HG02938 (cell line): ENCODE measurements around the gene CPEB2.

Experiments
- ATAC-seq: cut with Tn5 transposase; IDR thresholded peaks from one replicate; pipeline ENCODE4 v1.9.1; 2021; ENCODE audit warnings: mild to moderate bottlenecking, moderate library complexity; ENCODE audit not compliant: unreplicated experiment

Gene CPEB2

DNA sequence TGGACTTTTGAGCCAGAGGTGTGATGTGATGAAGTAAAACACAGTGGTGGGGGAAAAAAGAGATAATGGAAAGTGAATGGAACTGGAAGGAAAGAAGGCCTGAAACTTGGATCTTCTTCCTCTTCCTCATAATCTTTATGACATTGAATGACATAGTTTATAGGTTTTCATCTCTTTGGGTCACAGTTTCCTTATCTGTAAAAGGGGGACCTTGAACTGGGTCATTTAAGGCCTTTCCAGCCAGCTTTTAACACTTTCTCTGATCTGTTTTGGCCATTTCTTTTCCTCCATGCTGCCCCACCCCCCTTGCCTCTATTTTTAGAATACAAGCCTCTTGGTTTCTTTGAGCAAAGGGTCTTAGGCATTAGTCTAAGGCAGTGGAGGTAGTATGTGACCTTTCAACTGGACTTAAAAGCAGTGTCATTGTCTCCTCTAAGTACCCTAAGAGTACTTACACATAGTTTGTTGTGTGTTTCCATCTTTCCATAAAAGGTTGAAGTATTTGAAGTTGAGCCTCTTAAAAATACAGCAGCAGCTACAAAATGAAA, 7.8 kb downstream of the CPEB2 start:
- ATAC-seq: no peak

DNA sequence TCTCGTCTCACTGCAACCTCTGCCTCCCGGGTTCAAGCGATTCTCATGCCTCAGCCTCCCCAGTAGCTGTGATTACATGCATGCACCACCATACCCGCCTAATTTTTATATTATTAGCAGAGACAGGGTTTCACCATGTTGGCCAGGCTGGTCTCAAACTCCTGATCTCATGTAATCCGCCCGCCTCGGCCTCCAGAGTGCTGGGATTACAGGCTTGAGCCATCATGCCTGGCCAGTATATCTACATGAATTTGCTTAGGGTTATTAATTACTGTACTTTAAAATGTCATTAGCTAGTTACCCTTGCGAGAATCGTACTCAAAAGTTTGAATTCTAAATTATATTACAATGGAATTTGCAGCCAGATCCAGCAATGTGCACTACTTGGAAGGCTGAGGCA, 8.9 kb downstream of the CPEB2 start:
- no peak for ATAC-seq

DNA sequence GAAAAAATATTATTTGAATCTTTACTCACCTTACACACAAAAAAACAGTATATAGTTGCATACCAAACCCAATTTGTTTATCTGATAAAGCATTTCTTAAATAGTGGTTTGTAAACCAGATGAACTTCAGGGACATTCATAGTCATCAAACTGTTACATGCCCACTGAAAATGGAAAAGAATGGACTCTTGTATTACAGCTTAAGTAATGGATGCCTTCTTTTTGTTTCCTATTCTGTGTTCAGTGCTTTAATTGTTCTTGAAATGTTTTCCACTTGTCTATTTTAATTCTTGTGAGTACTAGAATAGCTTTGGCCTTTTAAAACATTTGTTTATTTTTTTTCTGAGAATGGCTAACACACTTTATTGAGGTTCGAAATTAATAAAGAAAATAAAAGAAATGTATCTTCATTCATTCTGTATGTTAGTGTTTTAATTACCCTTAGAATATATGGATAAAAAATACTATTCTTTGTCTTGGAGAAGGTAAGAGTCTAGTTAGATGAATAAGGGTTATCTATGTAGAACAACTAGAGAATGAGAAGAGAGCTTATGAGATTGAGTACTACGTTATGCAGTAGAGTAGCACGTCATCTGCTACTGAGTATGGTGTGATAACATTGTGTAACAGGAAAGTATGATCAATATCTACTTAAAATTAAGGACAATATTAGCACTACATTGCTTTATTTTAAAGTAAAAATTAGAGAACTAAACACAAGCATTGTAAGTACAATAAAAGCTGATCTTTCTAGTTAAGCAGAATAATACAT, 9.9 kb downstream of the CPEB2 start:
- ATAC-seq: no peak

DNA sequence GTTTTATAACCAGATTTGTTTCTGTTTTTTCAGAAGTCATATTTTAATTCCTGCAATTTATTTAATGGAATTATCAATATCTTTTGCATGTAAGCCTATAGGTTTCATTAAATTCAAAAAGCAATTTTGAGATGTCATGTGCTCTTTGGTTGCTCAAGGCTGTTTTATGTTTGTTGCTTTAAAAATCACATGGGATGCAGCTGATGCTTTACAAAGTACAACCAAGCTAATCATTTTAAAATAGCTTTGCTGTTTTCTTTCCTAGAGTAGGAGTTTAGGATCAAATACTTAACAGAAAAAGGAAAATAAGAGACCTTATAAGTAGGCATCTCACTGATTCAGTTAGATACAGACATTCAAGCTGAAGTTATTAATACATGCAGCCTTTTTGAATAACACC, 11.3 kb downstream of the CPEB2 start:
- no peak for ATAC-seq

DNA sequence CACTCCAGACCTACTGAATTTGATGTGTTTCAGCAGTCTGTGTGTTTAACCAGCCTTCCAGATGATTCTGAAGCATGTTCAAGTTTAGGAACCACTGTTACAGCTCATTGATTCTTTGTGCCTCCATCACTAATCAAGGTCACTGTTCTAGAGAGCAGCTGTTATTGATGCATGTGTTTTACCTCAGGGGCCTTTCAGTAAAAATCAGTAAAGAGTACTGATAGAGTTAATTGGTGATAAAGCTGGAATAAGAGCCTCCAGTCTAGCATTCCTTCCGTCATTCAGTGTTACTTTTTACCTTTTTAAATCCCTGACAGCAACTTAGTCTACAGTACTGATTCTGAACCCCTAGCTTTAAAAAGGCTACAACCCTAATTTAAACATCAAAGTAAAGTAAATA, 12.9 kb downstream of the CPEB2 start:
- ATAC-seq: no peak

DNA sequence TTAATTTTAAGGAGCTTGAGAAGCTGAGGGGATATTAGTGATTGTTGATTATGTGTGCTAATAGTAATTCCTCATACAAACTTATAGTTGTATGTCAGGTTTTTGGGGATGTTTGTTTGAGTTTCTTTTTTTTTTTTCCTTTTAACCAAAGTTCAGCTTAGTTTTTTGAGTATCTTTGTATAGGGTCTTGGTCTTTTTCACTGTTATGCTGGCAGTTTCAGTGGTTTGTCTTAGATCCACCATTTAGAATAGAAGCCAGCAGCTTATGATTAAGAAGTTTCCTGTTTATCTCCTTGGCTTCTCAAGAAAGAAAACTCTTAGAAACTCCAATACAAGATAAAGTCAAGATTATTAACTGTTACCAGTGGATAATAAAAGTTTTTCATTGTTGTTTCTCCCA, 16.1 kb downstream of the CPEB2 start:
- no peak for ATAC-seq

DNA sequence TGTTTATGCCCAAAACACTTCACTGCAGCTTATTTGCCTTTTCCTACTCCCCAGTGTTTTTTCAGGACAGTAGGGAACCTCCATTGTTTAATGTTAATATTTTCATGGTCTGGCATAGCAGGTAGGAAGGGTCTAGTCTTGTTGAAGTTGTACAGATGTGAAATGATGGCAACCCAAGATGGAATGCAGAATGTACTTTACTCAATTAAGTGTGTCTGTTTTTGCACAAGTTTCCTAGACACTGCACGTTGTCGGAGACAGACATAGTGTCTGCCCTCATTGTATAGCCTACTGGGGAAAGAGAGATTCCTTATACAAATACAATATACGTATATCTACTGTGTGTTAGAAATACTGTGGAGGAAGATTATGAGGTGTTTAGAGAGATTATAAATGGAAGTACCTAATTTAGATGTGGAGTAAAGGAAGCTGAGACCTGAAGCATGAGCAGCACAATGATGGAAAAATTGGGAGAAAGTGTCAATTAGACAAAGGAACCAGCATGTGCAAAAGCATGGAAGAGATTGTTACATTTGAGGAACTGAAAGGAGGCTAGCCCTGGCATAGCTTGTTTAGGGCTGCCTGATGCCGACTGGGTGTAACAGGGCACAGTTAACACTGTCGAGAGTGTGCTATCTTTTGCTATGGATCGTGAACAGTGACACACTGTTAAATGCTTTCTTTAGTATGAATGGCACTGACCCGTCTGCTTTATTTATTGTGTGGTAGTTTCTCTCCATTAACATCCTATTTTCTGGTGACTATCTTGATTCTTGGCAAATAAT, 18.4 kb downstream of the CPEB2 start:
- no peak for ATAC-seq

DNA sequence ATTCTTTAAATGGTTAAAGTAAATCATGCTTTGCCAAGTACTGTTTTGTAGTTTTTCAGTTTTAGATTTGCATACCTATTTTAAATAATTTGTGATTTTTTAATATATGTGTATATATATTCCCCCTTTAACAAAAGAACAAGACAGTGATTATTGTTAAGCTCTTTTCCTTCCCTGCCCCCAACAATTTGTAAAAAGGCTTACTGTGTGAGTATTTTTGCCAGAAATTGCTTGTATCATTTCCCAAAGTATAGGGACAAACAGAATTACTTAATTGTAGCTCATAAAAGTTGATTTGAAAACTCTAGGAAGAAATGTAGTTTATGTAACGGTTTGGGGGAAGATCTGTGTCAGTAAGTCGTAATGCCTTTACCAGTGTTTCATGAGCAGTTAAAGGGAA, 19.0 kb downstream of the CPEB2 start:
- ATAC-seq: no peak

DNA sequence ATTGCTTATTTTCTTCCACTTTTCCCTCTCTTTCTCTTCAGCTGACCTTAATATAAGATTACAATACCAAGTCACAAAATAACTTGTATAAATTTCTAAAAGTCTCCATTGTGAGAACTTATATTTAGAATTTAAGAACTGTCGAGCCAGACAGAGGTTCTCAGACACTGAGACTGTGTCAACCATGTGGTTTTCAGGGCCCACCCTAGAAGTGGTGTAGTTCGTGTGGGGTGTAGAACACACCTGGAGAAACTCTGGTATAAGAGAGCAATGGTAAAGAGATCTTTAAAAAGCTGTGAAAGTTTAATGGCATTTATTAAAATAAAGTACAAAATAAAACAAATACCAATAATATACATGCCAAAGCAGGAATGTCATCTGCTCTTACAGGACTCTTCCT, 19.7 kb downstream of the CPEB2 start:
- ATAC-seq: no peak

DNA sequence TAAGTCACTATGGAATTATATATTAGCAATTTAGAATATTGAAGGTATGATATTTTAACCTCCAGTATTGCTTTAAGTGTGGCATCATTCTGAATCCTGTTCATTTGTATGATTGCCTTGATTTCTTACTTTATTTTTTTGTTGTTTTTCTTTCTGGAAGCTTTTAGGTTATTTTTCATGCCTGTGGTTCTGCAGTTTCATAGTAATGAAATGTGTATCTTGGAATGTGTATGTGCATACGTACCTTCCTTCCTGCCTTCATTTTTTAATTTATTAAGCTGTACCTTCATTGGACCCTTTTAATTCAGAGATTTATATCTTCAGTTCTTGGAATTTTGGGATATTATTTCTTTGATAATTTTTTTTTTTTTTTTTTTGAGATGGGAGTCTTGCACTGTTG, 22.1 kb downstream of the CPEB2 start:
- no peak for ATAC-seq

DNA sequence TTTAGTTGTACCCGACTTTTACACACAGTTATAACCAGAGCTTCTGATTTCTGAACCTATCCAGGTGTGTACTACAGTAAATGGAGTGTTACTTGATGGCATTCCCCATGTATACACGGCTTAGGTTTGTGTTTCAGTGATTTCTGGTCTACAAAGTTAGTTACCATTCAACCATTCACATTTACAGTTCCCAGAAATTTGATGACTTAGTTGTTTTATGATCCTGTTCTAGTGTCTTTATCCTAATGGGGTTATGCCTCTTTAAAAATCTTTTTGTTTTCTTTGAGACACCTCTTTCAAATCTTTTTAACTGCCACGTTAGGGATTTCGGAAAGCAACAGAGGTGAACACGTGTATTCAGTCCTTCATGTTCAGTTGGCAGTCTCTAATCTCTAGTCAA, 23.4 kb downstream of the CPEB2 start:
- ATAC-seq: no peak

DNA sequence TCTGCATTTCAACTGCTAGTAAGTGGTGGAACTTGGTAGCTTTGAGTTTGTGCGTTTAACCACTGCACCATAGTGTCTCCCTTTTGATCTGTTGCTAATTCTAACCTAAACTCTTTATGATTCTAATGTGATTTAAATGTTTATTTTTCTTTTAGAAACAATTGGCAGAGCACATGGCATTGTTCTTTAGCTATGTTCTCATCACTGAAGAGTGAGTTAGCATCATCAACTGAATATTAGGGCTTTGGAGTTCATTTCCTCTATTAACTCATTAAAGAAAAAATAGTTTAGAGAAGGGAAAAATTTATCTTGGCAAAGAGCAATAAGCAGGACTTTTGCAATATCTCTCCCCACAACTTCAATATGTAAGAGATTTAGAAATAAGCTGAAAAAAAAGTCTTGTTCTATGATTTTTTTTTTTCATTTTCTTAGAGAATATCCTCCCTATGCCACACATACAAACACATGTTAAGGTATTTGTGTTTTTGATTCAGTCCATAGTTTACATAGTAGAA, 25.7 kb downstream of the CPEB2 start:
- no peak for ATAC-seq

DNA sequence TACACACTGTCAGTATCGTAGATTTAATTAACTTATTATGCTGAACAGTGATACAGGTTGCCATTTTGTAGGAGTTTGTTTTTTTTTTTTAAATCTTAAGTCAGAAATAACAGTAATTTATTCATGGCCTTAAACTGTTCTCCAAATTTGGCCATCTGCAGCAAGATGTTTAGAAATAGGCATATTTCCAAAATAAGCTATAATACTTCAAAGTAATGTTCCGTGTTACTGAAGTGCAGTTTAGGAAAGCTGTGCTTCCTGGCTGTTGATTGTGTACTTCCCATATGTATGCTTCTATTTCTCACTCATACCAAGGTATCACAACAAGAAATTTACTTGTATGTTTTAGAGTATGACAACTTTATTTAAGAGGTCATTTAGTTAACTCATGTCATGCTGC, 28.9 kb downstream of the CPEB2 start:
- ATAC-seq: no peak

DNA sequence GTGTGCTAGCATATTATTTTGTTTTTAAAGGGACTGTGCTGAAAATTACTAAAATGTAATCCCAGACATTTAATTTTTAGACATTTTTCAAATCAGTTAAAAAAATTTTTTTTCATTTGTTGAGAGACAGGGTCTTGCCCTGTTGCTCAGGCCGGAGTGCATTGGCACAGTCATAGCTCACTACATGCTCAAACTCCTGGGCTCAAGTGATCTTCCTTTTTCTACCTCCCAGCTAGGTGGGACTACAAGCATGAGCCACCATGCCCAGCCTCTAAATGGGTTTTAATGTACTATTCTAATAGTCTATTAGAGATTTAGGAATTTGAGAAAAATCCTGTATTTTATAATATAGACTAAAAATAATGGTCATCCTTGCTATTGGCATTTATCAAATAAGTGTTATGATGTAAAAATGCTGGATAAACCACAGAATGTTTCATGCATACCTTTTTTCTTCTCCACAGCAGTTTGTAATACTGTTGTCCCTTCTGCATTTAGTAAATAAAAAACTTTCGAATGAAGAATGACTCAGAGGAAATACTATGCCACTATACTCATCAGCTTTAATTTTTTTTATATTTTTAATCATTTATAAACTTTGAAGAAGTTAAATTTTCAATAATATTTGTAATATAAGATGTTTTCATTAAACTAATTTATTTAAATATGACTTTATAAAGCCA, 29.9 kb downstream of the CPEB2 start:
- no peak for ATAC-seq

DNA sequence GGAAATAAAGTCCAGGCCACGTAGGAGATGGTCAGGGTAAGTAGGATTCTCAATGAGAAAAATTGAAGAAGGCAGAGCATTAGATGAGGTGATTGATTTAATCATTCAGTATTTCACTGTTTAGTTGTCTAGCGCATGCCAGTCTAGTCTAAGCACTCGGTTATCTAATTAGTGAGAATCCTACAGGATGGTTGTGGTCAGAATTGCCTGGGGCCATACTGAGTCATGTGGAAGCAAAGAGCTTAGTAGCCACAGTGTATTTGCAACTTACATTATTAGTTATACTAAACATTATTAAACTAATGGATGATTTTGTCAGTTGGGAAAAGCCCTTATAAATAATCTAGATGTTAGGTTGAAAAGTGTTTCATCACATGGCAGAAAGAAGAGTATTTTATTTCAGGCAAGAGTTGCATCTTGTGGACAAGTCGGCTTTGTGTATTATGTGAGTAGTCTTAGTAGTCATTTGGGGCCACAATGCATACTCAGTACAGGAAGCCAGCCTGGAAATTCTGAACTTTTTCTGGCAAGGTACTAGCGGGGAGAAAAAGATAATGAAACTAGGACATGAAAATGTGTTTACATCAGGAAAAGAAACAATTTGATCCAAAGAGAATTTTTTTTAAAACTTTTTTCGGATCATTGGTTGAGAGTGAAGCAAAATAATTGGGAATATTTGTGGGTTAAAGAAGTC, 31.9 kb downstream of the CPEB2 start:
- ATAC-seq: no peak

DNA sequence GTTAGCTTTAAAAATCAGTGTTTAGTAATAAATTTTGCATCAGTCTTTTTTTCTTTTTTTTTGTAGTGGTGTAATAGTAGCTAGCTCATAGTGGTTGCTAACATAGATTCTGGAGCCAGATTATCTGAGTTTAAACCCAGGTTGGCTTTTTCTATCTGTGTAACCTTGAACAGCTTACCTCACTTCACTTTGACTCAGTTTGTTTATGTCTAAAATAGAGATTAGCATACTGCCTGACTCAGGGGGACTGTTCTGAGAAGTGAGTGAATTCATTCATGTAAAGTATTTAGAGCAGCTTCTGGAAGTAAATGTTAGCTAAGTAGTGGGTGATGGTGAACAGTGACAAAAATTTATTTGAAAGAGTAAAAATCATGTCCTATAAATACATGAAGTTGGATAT, 32.9 kb downstream of the CPEB2 start:
- no peak for ATAC-seq

DNA sequence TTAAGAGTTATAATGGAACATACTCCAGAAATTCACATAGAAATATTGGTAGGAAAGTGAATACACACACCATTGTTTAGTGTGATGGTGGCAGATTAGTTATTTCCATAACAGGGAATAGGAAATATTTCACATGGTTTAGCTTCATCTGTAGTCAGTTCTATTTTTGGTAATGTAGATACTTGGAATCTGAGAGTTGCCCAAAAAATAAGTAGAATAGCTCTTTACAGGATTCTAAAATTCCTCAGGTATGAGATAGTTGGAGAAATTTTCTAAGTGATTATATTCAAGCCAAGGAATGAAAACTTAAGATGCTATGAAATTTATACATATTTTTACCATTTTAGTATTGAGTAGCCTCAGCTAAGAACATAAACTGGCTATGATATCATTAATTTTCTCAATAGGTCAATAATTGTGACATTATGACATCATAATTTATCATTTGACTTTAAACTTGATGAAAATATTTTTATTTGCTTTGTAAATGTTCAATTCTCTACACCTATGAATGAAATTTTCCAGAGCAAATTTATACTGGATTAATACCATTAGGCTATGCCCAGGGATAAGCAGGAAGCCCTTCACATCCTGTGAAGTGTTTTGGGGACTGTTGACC, 35.8 kb downstream of the CPEB2 start:
- no peak for ATAC-seq

DNA sequence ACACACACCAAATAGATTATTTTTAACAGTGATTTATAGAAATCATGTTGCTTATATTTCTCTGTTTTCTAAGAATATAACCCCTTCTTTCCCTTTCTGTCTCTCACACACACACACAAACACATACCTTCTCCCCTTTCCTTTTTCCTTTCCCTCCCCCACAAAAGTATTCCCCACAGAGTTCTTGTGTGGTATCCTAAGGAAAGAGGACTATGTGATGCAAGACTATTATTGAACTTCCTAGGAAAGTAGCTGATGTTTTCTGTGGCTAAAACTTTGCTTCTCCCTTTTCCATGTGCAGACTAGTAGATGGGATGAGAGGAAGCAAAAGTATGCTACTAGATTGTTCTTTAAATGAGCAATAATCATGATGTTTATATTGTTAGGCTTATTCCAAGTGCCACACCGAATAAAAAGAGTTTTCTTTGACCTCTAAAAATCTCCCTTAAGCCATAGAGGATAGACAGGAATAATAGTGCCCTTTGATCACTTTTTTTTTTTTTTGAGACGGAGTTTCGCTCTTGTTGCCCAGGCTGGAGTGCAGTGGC, 38.7 kb downstream of the CPEB2 start:
- no peak for ATAC-seq

DNA sequence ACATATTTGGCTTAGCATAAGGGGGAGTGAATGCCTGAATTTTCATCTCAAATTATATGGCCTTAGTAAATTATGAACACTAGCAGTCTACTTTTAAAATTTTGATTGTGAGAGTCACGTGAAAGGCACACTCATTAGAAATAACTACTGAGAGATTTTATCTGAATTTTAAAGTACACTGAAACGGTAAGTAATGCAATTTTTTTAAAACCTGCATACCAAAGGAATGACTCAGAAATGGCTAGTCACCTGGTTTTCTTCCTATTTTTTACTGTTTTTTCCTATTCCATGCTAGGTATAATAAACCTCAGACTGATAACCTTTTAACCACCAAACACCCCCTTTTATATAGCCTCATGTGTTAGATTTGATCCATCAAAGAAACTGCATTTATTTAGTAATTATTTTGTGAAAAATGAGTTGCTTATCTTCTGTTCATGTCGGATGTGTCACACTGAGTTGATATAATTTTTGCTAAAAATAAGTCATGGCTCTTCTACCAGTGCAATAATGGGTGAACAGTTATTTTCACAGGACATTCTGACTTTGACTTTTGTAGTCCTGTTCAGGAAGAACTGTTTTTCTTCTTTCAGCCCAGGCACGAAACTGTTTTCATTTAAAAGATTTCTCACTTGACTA, 40.4 kb downstream of the CPEB2 start:
- ATAC-seq: no peak

DNA sequence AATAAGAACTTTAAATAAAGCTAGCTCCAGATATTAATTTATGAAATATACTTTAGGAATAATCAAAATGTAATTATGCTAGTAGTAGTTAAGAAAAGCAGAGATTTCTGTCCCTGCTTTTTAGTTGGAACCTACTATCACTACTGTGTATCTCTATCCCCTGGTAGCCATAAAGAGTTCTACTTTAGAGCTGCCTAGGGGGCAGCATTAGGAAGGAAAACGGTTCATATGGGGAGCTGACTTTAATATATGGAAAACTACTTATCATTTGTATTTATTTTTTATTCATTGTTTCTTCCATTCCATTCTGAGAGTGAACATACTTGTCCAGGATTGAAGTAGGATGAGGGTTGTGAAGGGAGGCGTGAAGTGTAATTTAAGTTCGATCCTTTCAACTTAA, 40.9 kb downstream of the CPEB2 start:
- no peak for ATAC-seq
